Stimulated activated naive CD4-positive, alpha-beta T cell (primary cell): ENCODE data around the gene AQP12A.

Experiments
- DNase-seq, 6 experiments: peaks; one replicate each; lab custom pipeline; 2025; lab: John Stamatoyannopoulos, UW

AQP12A gene

GRCh38 chr2:240745456-240745855 lies 53.8 kb downstream of the AQP12A start:
- no peak for DNase-seq

DNA sequence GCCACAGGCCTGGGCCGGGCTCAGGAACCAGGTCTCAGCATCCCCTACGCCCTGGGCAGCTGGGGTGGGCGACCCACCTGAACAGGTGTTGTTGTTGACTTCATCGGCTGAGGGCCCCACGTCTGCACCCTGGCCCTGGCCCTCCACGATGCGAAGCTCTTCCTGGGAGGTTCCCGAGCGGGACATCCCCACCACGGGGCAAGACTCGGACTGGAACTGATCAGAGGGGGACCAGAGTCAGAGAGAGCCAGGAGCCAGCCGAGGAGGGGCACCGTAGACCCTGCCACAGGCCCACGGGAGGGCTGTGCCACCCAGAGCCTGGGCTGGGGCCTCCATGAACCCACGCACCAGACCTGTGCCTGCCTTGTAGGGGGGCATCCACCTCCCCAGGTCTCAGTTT lies 54.3 kb downstream of the AQP12A start:
- no peak for DNase-seq

- no peak for DNase-seq
These were observed 55.0 kb downstream of the AQP12A start for GRCh38 chr2:240746671-240747070.

- no peak for DNase-seq
These were observed 55.6 kb downstream of the AQP12A start for GRCh38 chr2:240747256-240747655.
